D721Med (cell line): ENCODE measurements around the gene CRYBB2.
"Not testable (repeated sequence)": the region's sequence is repeated elsewhere in the genome, so short reads cannot be mapped to it uniquely, and the experiment has no call there.

Experiments used
- DNase-seq: peaks from one replicate; pipeline ENCODE4 v3.0.0; 2011; ENCODE audit warnings: low spot score; ENCODE audit not compliant: insufficient read length
- FAIRE-seq: peaks from 2 replicates; lab custom pipeline; 2011; peaks lifted over from hg19 to GRCh38; lab: Jason Lieb, UNC
- CTCF ChIP-seq: IDR thresholded peaks from 2 replicates; pipeline ENCODE4 v1.5.1; 2012; ENCODE audit warnings: mild to moderate bottlenecking, control low read depth; ENCODE audit not compliant: insufficient read depth; ENCODE audit errors: missing control alignments

CRYBB2 gene

DNA sequence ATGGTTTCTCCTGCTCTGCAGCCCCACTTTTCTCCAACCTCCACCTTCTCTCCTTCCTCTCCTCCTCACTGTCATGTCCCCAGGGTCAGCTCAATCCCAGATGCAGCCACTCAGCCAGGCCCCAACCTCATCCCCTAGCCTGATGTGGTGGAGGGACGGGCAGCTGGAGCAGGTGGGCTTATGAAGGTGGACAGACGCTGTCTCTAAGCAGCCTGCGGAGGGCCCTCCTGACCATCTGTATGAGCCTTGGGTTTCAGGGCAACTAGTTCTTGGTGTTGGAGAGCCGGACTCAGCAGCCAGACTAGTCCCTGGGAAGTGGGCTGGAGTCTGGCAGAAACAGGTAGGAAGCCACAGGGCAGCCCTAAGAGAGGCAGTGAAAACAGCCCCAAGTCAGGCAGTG, 18.1 kb downstream of the CRYBB2 start:
- no peak for DNase-seq
- no peak for TF ChIP-seq CTCF
- FAIRE-seq: no peak

GRCh38 chr22:25238058-25238457, 18.6 kb downstream of the CRYBB2 start:
- not testable (repeated sequence) for DNase-seq, FAIRE-seq

GRCh38 chr22:25255169-25255568, 35.7 kb downstream of the CRYBB2 start:
- DNase-seq, FAIRE-seq: not testable (repeated sequence)

GRCh38 chr22:25267567-25267966, 48.1 kb downstream of the CRYBB2 start:
- FAIRE-seq, DNase-seq: not testable (repeated sequence)

- DNase-seq, FAIRE-seq: not testable (repeated sequence)
These were observed 49.5 kb downstream of the CRYBB2 start for GRCh38 chr22:25268902-25269301.

GRCh38 chr22:25270061-25270460, 50.6 kb downstream of the CRYBB2 start:
- DNase-seq, FAIRE-seq: not testable (repeated sequence)

DNA sequence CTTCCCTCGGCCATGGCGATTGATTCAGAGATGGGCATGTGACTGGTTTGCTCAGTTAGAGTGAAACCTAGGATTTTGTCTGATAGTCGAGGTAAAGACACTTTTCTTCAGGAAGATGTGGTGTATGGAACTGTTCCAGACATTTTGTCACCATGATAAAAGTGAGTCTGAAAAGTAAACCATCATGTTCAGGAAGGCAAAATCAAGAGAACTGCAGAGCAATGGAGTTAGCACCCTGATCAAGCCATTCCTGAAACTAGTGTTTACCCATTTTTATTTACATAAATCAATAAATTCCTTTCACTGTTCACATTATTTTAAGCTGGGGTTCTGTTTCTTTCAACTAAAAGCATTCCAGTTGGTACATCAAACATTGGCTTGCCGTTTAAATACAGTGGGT, 53.8 kb downstream of the CRYBB2 start:
- DNase-seq, FAIRE-seq: not testable (repeated sequence)

GRCh38 chr22:25273928-25274327, 54.5 kb downstream of the CRYBB2 start:
- DNase-seq, FAIRE-seq: not testable (repeated sequence)

GRCh38 chr22:25280118-25280517, 60.7 kb downstream of the CRYBB2 start:
- DNase-seq, FAIRE-seq: not testable (repeated sequence)
